GM12873 (cell line): Measurements from ENCODE around the gene GHRHR.

Experiments used
- TF ChIP-seq, protein P1 (sequence below): IDR thresholded peaks from 2 replicates; pipeline ENCODE4 v1.5.1; 2012; ENCODE audit warnings: low read depth, mild to moderate bottlenecking, moderate library complexity, low read length, control low read depth; ENCODE audit not compliant: insufficient read depth; ENCODE audit errors: missing control alignments

GHRHR gene

GRCh38 chr7:30928254-30928872, 35.4 kb upstream of the GHRHR start:
- TF ChIP-seq, protein P1, sequence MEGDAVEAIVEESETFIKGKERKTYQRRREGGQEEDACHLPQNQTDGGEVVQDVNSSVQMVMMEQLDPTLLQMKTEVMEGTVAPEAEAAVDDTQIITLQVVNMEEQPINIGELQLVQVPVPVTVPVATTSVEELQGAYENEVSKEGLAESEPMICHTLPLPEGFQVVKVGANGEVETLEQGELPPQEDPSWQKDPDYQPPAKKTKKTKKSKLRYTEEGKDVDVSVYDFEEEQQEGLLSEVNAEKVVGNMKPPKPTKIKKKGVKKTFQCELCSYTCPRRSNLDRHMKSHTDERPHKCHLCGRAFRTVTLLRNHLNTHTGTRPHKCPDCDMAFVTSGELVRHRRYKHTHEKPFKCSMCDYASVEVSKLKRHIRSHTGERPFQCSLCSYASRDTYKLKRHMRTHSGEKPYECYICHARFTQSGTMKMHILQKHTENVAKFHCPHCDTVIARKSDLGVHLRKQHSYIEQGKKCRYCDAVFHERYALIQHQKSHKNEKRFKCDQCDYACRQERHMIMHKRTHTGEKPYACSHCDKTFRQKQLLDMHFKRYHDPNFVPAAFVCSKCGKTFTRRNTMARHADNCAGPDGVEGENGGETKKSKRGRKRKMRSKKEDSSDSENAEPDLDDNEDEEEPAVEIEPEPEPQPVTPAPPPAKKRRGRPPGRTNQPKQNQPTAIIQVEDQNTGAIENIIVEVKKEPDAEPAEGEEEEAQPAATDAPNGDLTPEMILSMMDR: no peak

- TF ChIP-seq, protein P1: no peak
Measured at GRCh38 chr7:30929686-30930085, 34.1 kb upstream of the GHRHR start.

- TF ChIP-seq, protein P1: no peak
Measured at GRCh38 chr7:30930621-30931020, 33.1 kb upstream of the GHRHR start.

DNA sequence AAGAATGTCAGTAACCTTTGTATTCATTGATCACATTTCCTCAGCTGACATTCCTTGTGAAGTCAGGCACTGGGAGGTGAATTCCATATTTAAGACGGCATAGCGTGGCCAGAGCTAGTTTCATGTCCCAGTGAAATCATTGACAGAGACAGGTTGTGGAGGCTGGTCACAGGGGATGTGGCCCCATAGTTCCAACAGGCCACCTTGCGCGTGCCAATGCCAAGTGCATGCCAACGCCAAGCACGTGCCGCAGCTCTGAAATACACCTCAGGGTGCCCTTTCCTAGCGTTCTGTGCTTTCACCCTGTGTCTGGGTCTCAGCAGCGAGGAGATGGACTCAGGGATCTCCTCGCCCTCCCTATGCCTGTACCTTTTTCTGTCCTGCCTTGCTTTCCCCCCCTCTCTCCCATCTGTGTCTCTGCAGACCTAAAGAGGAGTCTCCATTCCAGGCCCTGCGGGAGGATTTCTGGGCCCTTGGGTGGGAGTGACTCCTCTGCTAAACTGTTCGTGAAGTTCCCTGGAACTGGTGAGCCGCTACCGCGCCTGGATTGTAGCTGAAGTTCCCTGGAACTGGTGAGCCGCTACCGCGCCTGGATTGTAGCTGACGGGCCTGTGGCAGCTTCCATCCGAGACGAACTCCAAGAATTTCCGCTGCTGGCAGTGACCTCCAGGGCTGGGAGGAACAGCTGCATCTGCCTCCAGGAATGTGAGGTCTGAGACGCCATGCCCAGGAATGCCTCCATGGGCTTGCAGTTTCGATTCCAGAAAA, 32.4 kb upstream of the GHRHR start:
- TF ChIP-seq, protein P1: no peak

GRCh38 chr7:30931929-30932540, 31.7 kb upstream of the GHRHR start:
- TF ChIP-seq, protein P1: no peak

- TF ChIP-seq, protein P1: no peak
Measured at GRCh38 chr7:30932562-30932961, 31.2 kb upstream of the GHRHR start.
